Nephron (organoid): ENCODE data around the gene ITSN2.
A peak's percentile ranks its signal among the peaks of the same experiment; 100 is the strongest.

Source experiments
- H3K27ac Mint-ChIP-seq, 3 experiments: 2 replicates each; pipeline ENCODE4 v1.8.0; 2020; ENCODE audit warnings: mixed read lengths in 3 of 3, mild to moderate bottlenecking in 2 of 3, moderate library complexity in 1 of 3
- H3K27me3 Mint-ChIP-seq: 2 replicates; pipeline ENCODE4 v1.8.0; 2021; ENCODE audit warnings: low read depth, mild to moderate bottlenecking, moderate library complexity, mixed read lengths
- H3K36me3 Mint-ChIP-seq: 2 replicates; pipeline ENCODE4 v1.8.0; 2020; ENCODE audit warnings: low read depth, mixed read lengths
- H3K4me1 Mint-ChIP-seq: 2 replicates; pipeline ENCODE4 v1.8.0; 2020; ENCODE audit warnings: mixed read lengths
- H3K4me3 Mint-ChIP-seq, 3 experiments: 2 replicates each; pipeline ENCODE4 v1.8.0; 2020; ENCODE audit warnings: mild to moderate bottlenecking in 3 of 3, mixed read lengths in 3 of 3, moderate library complexity in 2 of 3
- H3K9me3 Mint-ChIP-seq: 2 replicates; pipeline ENCODE4 v1.8.0; 2020; ENCODE audit warnings: mixed read lengths
- CTCF ChIP-seq, 3 experiments: fragments of 200-600 bp; sonication (generic); IDR thresholded peaks; one replicate each; pipeline ENCODE4 v1.5.0; 2021; ENCODE audit warnings: antibody characterized with exemption in 3 of 3; ENCODE audit not compliant: unreplicated experiment in 3 of 3

Gene ITSN2

GRCh38 chr2:24315669-24316068 lies 44.7 kb downstream of the ITSN2 start:
- Mint-ChIP-seq H3K36me3 (peaks cover 26% of the 10 kb centered on the region), H3K4me3 (no peak overlapping the region), H3K27me3 (no peaks in the 10 kb centered on the region)

GRCh38 chr2:24313744-24314632 lies 46.3 kb downstream of the ITSN2 start:
- no peak for TF ChIP-seq CTCF (IDR thresholded peaks at IDR 0.05; ENCODE audit: unreplicated experiment in 3 of 3)
- Mint-ChIP-seq H3K4me1 (peaks cover 9% of the 10 kb centered on the region), H3K36me3 (peaks cover 34% of the 10 kb centered on the region), H3K27me3 (no peaks in the 10 kb centered on the region), H3K9me3 (peaks cover 2% of the 10 kb centered on the region), H3K27ac (no peak overlapping the region), H3K4me3 (no peak overlapping the region)

More at GRCh38 chr2:24315669-24316068, 44.7 kb downstream of the ITSN2 start:
- TF ChIP-seq CTCF (IDR thresholded peaks at IDR 0.05; ENCODE audit: unreplicated experiment in 3 of 3): no peak
- H3K9me3 Mint-ChIP-seq: peaks cover 2% of the 10 kb centered on the region
- peaks cover 9% of the 10 kb centered on the region for H3K4me1 Mint-ChIP-seq
- peak overlapping the region in 1 of 3 experiments; percentile 41 for H3K27ac Mint-ChIP-seq

GRCh38 chr2:24307961-24308360 lies 52.4 kb downstream of the ITSN2 start:
- Mint-ChIP-seq H3K4me1 (peaks cover 19% of the 10 kb centered on the region), H3K4me3 (no peak overlapping the region), H3K27me3 (no peaks in the 10 kb centered on the region), H3K9me3 (no peaks in the 10 kb centered on the region), H3K36me3 (peaks cover 31% of the 10 kb centered on the region), H3K27ac (peak overlapping the region in 1 of 3 experiments; percentile 1)
- no peak for TF ChIP-seq CTCF (IDR thresholded peaks at IDR 0.05; ENCODE audit: unreplicated experiment in 3 of 3)

- Mint-ChIP-seq H3K27me3 (no peaks in the 10 kb centered on the region), H3K27ac (peak overlapping the region in 2 of 3 experiments; percentile 83 to 89), H3K4me1 (peaks cover 19% of the 10 kb centered on the region), H3K36me3 (peaks cover 39% of the 10 kb centered on the region), H3K4me3 (no peak overlapping the region), H3K9me3 (no peaks in the 10 kb centered on the region)
- no peak for TF ChIP-seq CTCF (IDR thresholded peaks at IDR 0.05; ENCODE audit: unreplicated experiment in 3 of 3)
These were observed 55.7 kb downstream of the ITSN2 start for GRCh38 chr2:24304631-24305030.

GRCh38 chr2:24304098-24304497 lies 56.2 kb downstream of the ITSN2 start:
- H3K4me3 Mint-ChIP-seq: no peak overlapping the region

More at GRCh38 chr2:24304098-24304497, 56.2 kb downstream of the ITSN2 start:
- peaks cover 39% of the 10 kb centered on the region for H3K36me3 Mint-ChIP-seq
- no peak for TF ChIP-seq CTCF (IDR thresholded peaks at IDR 0.05; ENCODE audit: unreplicated experiment in 3 of 3)
- H3K4me1 Mint-ChIP-seq: peaks cover 19% of the 10 kb centered on the region
- no peaks in the 10 kb centered on the region for H3K9me3 Mint-ChIP-seq
- H3K27ac Mint-ChIP-seq: peak overlapping the region; percentile 50 to 89 (median 81)
- H3K27me3 Mint-ChIP-seq: no peaks in the 10 kb centered on the region
